GM12878 (cell line): ENCODE measurements around the gene CCDC14. TPM values are rescaled to one million over a fixed set of nuclear protein-coding genes. Genes with fewer than 3 reads are reported as not detected.
A peak's percentile ranks its signal among the peaks of the same experiment; 100 is the strongest.

Experiments used
- CBFB ChIP-seq: IDR thresholded peaks from 2 replicates; pipeline ENCODE4 v1.6.1; 2016; ENCODE audit warnings: antibody characterized with exemption, low read depth
- CEBPB ChIP-seq, 2 experiments: fragments of 150-350 bp in 1 of 2; IDR thresholded peaks; 2 replicates each; pipeline ENCODE4 v1.6.1; 2012 to 2014; ENCODE audit warnings: low read depth in 2 of 2, low read length in 2 of 2, borderline replicate concordance in 1 of 2, inconsistent platforms in 1 of 2
- CHD1 ChIP-seq: IDR thresholded peaks from 2 replicates; pipeline ENCODE4 v1.6.1; 2012; ENCODE audit warnings: low read depth, low read length, improper control_type of control experiment
- CHD4 ChIP-seq: fragments of 200-600 bp; sonication (generic); IDR thresholded peaks from 2 replicates; pipeline ENCODE4 v1.6.1; 2016; ENCODE audit warnings: mild to moderate bottlenecking
- EGR1 ChIP-seq, 2 experiments: IDR thresholded peaks; 1 replicate in 1 of 2; 2 replicates in 1 of 2; pipeline ENCODE4 v1.6.1; 2011 to 2012; ENCODE audit warnings: low read depth in 2 of 2, low read length in 2 of 2, borderline replicate concordance in 1 of 2, mild to moderate bottlenecking in 1 of 2, moderate library complexity in 1 of 2
- ESRRA ChIP-seq: IDR thresholded peaks from 2 replicates; pipeline ENCODE4 v1.6.1; 2012; ENCODE audit warnings: mild to moderate bottlenecking, low read length, improper control_type of control experiment
- FOS ChIP-seq: IDR thresholded peaks from 3 replicates; pipeline ENCODE4 v1.6.1; 2011; ENCODE audit warnings: borderline replicate concordance; ENCODE audit not compliant: insufficient read length; ENCODE audit errors: extremely low read depth
- FOXM1 ChIP-seq: IDR thresholded peaks from 2 replicates; pipeline ENCODE4 v1.6.1; 2012; ENCODE audit warnings: low read depth, mild to moderate bottlenecking, inconsistent platforms, low read length, moderate library complexity
- GABPA ChIP-seq: IDR thresholded peaks from 2 replicates; pipeline ENCODE4 v1.6.1; 2014; ENCODE audit warnings: antibody characterized with exemption, low read depth, mild to moderate bottlenecking, inconsistent platforms
- GATAD2B ChIP-seq: fragments of 450-650 bp; conservative IDR thresholded peaks from 2 replicates; pipeline ENCODE4 v1.6.1; 2017; ENCODE audit warnings: low read depth, mild to moderate bottlenecking, moderate library complexity
- HDAC2 ChIP-seq: fragments of 200-600 bp; sonication (generic); IDR thresholded peaks from 2 replicates; pipeline ENCODE4 v1.6.1; 2017
- KDM1A ChIP-seq: fragments of 200-600 bp; sonication (generic); IDR thresholded peaks from 2 replicates; pipeline ENCODE4 v1.6.1; 2016; ENCODE audit warnings: borderline replicate concordance
- MXI1 ChIP-seq: fragments of 150-350 bp; IDR thresholded peaks from 2 replicates; pipeline ENCODE4 v1.6.1; 2011; ENCODE audit warnings: low read depth, mild to moderate bottlenecking, inconsistent platforms, low read length, improper control_type of control experiment
- NBN ChIP-seq: fragments of 450-650 bp; IDR thresholded peaks from 2 replicates; pipeline ENCODE4 v1.6.1; 2016
- NFXL1 ChIP-seq: fragments of 450-650 bp; IDR thresholded peaks from 2 replicates; pipeline ENCODE4 v1.6.1; 2017; ENCODE audit warnings: antibody characterized with exemption, mild to moderate bottlenecking, borderline replicate concordance
- PML ChIP-seq: IDR thresholded peaks from 2 replicates; pipeline ENCODE4 v1.6.1; 2012; ENCODE audit warnings: low read length, inconsistent platforms
- POLR2A ChIP-seq: IDR thresholded peaks from 2 replicates; pipeline ENCODE4 v1.6.1; 2011; ENCODE audit warnings: low read depth, mild to moderate bottlenecking, low read length
- RAD21 ChIP-seq: IDR thresholded peaks from 2 replicates; pipeline ENCODE4 v1.6.1; 2011; ENCODE audit warnings: mild to moderate bottlenecking, low read depth, low read length, moderate library complexity; ENCODE audit not compliant: insufficient read depth
- RBBP5 ChIP-seq: fragments of 200-600 bp; sonication (generic); conservative IDR thresholded peaks from 2 replicates; pipeline ENCODE4 v1.6.1; 2016
- RCOR1 ChIP-seq: conservative IDR thresholded peaks from 2 replicates; pipeline ENCODE4 v1.6.1; 2012; ENCODE audit warnings: low read depth, low read length, improper control_type of control experiment
- SIX5 ChIP-seq: IDR thresholded peaks from 2 replicates; pipeline ENCODE4 v1.6.1; 2011; ENCODE audit warnings: mild to moderate bottlenecking, low read depth, low read length, moderate library complexity; ENCODE audit not compliant: severe bottlenecking
- SREBF1 ChIP-seq: IDR thresholded peaks from 2 replicates; pipeline ENCODE4 v1.6.1; 2012; ENCODE audit warnings: mild to moderate bottlenecking, low read length
- STAT1 ChIP-seq: fragments of 450-650 bp; conservative IDR thresholded peaks from 2 replicates; pipeline ENCODE4 v1.6.1; 2014; ENCODE audit warnings: antibody characterized with exemption, mild to moderate bottlenecking
- ZNF24 ChIP-seq: fragments of 450-650 bp; IDR thresholded peaks from 2 replicates; pipeline ENCODE4 v1.6.1; 2017; ENCODE audit warnings: antibody characterized with exemption, mild to moderate bottlenecking
- polyA plus RNA-seq, 11 experiments: library from polyadenylated mRNA; depleted of rRNA in 4 of 11; unstranded in 6 of 11; stranded (reverse) in 5 of 11; fragments of >200 nt; fragmentation: Nextera tagmentation in 4 of 11; fragmentation: Illumina TruSeq in 1 of 11; extraction: Ambion mirVana in 4 of 11; extraction: Trizol in 1 of 11; gene quantifications; 1 replicate in 1 of 11; 2 replicates in 10 of 11; pipeline versions ENCODE4 v1.2.1 to v1.2.3, GENCODE V29; 2011 to 2016; ENCODE audit warnings: inconsistent platforms in 2 of 11, missing spikeins in 2 of 11, low read depth in 1 of 11
- total RNA-seq, 4 experiments: library from RNA; depleted of rRNA in 3 of 4; stranded (reverse); fragments of >200 nt in 3 of 4; fragmentation: Illumina TruSeq in 1 of 4; extraction: Trizol in 1 of 4; gene quantifications; 2 replicates each; pipeline versions ENCODE4 v1.2.1 to v1.2.3, GENCODE V29; 2013 to 2021
- TF ChIP-seq, protein P1 (sequence below), 3 experiments: IDR thresholded peaks in 2 of 3; conservative IDR thresholded peaks in 1 of 3; 2 replicates each; pipeline ENCODE4 v1.5.1; 2011; ENCODE audit warnings: low read depth in 3 of 3, low read length in 3 of 3, mild to moderate bottlenecking in 3 of 3, control low read depth in 2 of 3, moderate library complexity in 2 of 3, inconsistent platforms in 1 of 3, mixed read lengths in 1 of 3; ENCODE audit not compliant: control insufficient read depth in 2 of 3, insufficient read depth in 1 of 3; ENCODE audit errors: extremely low read depth in 1 of 3
- TF ChIP-seq, protein P2 (sequence below): IDR thresholded peaks from 2 replicates; pipeline ENCODE4 v1.6.1; 2011; ENCODE audit warnings: low read depth, mild to moderate bottlenecking, low read length, moderate library complexity, borderline replicate concordance; ENCODE audit errors: extremely low read depth
- TF ChIP-seq, protein P3 (sequence below): fragments of 450-650 bp; formaldehyde crosslinking; IDR thresholded peaks from 2 replicates; pipeline ENCODE4 v1.5.0; 2022; ENCODE audit warnings: mild to moderate bottlenecking, missing genetic modification characterization

The CCDC14 gene
- total and polyA plus RNA-seq, 10 of the 15 experiments (the other 5 are each of a cell fraction or from before 2014, with no cell fraction given), result 15.9 to 104 (median 43.0) TPM

GRCh38 chr3:123960781-123961507 is at the start of gene CCDC14 (continued):
- peak; percentile 57; the same call in 1 of the 2 replicates for TF ChIP-seq NBN
- peak; percentile 31; the same call in 1 of the 2 replicates for TF ChIP-seq PML
- no peak for TF ChIP-seq ZNF24
- peak; percentile 45; the same call in 1 of the 2 replicates for TF ChIP-seq MXI1
- TF ChIP-seq GABPA, result peak; percentile 88
- TF ChIP-seq CHD1, result no peak
- no peak for TF ChIP-seq RBBP5
- no peak for TF ChIP-seq CEBPB (IDR thresholded peaks at IDR 0.05; ENCODE audit: borderline replicate concordance in 1 of 2, low read depth in 2 of 2, low read length in 2 of 2)
- TF ChIP-seq CHD4, result no peak
- no peak for TF ChIP-seq ESRRA
- TF ChIP-seq HDAC2, result no peak
- TF ChIP-seq GATAD2B, result 0 out of 2 replicates have a peak, but pooled peaks have one; percentile 24
- TF ChIP-seq, protein P1, sequence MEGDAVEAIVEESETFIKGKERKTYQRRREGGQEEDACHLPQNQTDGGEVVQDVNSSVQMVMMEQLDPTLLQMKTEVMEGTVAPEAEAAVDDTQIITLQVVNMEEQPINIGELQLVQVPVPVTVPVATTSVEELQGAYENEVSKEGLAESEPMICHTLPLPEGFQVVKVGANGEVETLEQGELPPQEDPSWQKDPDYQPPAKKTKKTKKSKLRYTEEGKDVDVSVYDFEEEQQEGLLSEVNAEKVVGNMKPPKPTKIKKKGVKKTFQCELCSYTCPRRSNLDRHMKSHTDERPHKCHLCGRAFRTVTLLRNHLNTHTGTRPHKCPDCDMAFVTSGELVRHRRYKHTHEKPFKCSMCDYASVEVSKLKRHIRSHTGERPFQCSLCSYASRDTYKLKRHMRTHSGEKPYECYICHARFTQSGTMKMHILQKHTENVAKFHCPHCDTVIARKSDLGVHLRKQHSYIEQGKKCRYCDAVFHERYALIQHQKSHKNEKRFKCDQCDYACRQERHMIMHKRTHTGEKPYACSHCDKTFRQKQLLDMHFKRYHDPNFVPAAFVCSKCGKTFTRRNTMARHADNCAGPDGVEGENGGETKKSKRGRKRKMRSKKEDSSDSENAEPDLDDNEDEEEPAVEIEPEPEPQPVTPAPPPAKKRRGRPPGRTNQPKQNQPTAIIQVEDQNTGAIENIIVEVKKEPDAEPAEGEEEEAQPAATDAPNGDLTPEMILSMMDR (IDR thresholded peaks at IDR 0.05 in 2 of 3, conservative IDR thresholded peaks at IDR 0.05 in 1 of 3; ENCODE audit: control insufficient read depth in 2 of 3, extremely low read depth in 1 of 3, insufficient read depth in 1 of 3, low read depth in 3 of 3, low read length in 3 of 3), result no peak
- TF ChIP-seq NFXL1, result no peak
- TF ChIP-seq RAD21, result no peak
- TF ChIP-seq RCOR1, result no peak
- no peak for TF ChIP-seq FOS
- no peak for TF ChIP-seq FOXM1
- TF ChIP-seq, protein P2, sequence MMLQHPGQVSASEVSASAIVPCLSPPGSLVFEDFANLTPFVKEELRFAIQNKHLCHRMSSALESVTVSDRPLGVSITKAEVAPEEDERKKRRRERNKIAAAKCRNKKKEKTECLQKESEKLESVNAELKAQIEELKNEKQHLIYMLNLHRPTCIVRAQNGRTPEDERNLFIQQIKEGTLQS, result no peak
- peak; percentile 57; the same call in 1 of the 2 replicates for TF ChIP-seq CBFB
- no peak for TF ChIP-seq KDM1A
- TF ChIP-seq POLR2A, result peak; percentile 80
- no peak for TF ChIP-seq SREBF1
- no peak for TF ChIP-seq STAT1
- TF ChIP-seq SIX5, result peak; percentile 10
- TF ChIP-seq EGR1 (IDR thresholded peaks at IDR 0.05; ENCODE audit: borderline replicate concordance in 1 of 2, low read depth in 2 of 2, low read length in 2 of 2), result 0 out of 3 replicates have a peak, but pooled peaks of 1 of the 2 experiments have one; percentile 26
- TF ChIP-seq, protein P3, sequence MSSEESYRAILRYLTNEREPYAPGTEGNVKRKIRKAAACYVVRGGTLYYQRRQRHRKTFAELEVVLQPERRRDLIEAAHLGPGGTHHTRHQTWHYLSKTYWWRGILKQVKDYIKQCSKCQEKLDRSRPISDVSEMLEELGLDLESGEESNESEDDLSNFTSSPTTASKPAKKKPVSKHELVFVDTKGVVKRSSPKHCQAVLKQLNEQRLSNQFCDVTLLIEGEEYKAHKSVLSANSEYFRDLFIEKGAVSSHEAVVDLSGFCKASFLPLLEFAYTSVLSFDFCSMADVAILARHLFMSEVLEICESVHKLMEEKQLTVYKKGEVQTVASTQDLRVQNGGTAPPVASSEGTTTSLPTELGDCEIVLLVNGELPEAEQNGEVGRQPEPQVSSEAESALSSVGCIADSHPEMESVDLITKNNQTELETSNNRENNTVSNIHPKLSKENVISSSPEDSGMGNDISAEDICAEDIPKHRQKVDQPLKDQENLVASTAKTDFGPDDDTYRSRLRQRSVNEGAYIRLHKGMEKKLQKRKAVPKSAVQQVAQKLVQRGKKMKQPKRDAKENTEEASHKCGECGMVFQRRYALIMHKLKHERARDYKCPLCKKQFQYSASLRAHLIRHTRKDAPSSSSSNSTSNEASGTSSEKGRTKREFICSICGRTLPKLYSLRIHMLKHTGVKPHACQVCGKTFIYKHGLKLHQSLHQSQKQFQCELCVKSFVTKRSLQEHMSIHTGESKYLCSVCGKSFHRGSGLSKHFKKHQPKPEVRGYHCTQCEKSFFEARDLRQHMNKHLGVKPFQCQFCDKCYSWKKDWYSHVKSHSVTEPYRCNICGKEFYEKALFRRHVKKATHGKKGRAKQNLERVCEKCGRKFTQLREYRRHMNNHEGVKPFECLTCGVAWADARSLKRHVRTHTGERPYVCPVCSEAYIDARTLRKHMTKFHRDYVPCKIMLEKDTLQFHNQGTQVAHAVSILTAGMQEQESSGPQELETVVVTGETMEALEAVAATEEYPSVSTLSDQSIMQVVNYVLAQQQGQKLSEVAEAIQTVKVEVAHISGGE, result peak; percentile 60
